Fibroblast of skin of scalp (primary cell): ENCODE data around the gene DHX34.
"Not testable (repeated sequence)": the region's sequence is repeated elsewhere in the genome, so short reads cannot be mapped to it uniquely, and the experiment has no call there.

Experiments used
- DNase-seq: peaks from one replicate; pipeline ENCODE4 v3.0.0-alpha.2; 2013

The DHX34 gene

DNA sequence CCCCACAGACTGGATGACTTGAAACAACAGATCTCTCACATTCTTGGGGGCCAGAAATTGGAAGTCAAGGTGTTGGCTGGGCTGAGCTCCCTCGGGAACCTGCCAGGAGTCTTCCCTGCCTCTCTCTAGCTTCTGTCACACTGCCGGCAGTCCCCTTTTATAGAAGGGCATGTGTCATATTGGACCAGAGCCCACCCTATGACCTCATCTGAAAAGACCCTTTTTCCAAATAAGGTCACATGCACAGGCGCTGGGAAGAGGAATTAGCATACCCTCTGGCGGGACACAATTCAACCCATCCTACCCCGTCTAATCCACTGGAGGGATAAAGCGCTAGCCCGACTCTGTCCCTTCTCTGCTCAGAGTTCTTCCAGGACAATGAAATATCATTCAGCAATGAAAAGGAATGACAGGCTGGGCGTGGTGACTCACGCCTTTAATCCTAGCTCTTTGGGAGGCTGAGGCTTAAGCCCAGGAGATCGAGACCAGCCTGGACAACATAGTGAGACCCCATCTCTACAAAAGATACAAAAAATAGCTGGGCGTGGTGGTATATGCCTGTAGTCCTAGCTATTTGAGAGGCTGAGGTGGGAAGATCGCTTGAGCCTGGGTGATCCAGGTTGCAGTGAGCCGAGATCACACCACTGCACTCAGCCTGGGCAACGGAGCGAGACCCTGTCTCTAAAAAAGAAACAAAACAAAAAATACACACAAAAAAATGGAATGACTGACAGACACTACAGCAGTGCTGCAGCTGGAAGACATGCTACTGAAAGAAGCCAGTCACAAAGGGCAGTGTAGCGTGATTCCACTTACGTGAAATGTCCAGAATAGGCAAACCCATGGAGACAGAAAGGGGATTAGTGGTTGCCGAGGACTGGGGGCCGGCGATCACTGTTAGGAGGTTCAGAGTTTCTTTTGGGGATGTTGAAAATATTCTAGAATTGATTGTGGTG is 41.7 kb downstream of the DHX34 start:
- peak; percentile 34 for DNase-seq

- DNase-seq = peak; percentile 70
Observed at GRCh38 chr19:47391510-47392223, 42.6 kb downstream of the DHX34 start.

- no peak for DNase-seq
Observed at GRCh38 chr19:47398707-47399597, 49.8 kb downstream of the DHX34 start.

DNA sequence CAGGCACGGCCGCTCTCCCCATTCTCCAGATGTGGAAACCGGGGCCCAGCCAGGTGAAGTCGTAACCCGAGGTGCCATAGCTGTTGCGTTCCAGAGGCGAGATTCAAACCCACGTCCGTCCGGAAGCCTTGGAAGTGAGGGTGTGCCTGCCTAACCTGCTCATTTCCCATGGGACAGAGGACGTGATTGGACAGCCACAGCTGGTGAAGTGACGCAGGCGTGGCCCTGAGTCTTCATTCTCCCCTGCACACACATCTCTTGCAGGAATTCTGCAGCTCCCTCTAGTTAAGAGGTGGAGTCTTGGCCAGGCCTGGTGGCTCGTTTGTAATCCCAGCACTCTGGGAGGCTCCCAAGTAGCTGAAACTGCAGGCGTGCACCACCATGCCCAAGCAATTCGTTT is 53.4 kb downstream of the DHX34 start:
- DNase-seq = no peak

DNA sequence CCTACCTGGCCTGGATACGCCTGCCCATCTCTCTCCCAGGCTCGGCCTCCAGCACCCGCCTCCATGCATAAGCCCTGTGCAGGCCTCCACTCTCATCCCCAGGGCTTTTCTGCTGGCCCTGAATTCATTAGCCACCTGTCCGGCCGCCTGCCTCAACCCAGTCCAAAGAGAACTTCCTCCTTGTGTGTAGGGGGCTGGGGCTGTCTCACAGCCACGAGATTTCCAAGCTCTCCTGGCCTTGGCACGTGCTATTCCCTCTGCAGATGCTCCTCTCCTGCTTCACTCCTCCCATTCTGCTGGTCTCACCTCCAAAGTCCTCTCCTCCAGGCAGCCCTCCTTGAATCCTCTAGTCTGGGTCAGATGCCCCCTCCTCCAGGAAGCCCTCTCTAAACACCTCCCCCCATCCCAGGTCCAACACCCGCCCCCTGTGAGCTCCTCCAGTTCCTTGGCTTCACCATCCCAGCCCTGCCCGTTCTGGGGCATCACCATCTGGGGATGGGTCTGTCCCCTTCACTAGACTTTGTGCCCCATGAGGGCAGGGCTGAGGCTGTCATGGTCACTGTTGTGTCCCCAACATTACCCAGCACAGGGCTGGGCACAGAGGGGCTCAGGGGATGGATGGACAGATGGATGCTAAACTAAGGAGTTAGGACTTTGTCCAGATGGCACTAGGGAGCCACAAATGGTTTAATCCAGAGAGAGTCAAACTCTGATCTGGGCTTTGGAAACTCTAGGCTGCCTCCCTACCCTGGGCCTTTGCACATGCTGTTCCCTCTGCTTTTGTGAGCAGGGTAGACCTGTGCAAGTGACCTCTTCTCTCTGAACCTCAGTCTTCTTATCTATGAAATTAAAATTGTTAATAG is 55.5 kb downstream of the DHX34 start:
- no peak for DNase-seq

DNA sequence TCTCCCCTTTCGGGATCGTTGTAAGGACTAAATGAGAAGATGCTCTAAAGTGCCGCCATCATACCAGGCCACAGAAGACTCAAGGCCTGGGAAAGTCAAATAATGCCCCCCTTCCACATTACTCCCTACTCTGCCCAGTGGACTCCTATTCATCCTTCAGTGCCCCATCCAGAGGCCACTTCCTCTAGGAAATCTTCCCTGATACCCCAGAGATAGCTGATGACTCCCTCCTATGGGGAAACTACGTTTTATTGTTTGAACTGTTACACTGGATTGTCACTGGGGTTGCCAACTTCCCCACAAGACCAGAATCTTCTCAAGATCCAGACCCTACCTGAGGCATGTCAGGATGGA is 56.1 kb downstream of the DHX34 start:
- no peak for DNase-seq

DNA sequence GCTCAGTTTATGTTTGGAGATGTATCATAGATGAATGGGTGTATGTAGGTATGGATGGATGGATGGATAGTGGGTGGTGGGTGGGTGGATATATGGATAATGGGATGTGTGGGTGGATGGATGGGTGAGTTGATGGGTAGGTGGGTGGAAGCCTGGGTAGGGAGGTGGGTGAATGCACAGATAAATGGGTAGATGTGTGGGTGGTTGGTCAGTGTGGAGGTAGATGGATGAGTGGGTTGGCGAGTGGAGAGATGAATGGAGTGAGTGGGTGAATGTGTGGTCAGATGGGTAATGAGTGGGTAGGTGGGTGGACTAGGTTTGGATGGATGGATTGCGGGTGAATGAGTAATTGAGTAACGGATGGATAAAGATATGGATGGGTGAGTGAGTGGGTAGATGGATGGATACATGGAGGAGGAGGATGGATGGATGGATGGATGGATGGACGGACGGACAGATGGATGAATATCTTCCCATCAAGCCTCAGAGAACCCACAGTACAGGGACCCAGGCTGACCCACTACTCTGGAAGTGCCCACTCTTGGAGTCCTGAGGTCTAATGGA is 56.8 kb downstream of the DHX34 start:
- no peak for DNase-seq

GRCh38 chr19:47406711-47407416 is 57.7 kb downstream of the DHX34 start:
- no peak for DNase-seq

GRCh38 chr19:47407417-47407774 is 58.3 kb downstream of the DHX34 start:
- DNase-seq = no peak

GRCh38 chr19:47408156-47408938 is 59.2 kb downstream of the DHX34 start:
- no peak for DNase-seq

DNA sequence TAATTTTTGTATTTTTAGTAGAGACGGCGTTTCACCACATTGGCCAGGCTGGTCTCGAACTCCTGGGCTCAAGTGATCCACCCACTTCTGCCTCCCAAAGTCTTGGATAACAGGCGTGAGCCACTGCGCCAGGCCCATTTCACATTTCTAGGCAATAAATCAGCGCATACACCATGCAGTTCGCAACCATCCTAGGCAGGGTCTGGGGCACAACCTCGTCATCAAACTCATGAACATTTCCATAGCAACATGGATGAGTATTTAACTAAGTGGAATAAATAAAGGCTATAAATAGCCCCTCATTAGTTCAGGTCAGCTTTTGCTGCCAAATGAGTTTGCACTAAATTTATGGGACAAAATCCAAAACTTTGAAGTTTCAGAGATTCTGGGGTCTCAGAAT is 62.0 kb downstream of the DHX34 start:
- no peak for DNase-seq

DNA sequence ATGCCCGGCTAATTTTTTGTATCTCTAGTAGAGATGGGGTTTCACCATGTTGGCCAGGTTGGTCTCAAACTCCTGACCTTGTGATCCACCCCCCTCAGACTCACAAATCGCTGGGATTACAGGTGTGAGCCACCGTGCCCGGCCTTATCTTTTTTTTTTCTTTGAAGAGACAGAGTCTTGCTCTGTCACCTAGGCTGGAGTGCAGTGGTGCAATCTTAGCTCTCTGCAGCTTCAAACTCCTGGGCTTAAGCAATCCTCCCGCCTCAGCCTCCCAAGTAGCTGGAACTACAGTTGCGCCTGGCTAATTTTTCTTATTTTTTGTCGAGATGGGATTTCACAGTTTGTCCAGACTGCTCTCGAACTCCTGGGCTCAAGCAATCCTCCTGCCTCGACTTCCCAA is 62.6 kb downstream of the DHX34 start:
- not testable (repeated sequence) for DNase-seq

DNA sequence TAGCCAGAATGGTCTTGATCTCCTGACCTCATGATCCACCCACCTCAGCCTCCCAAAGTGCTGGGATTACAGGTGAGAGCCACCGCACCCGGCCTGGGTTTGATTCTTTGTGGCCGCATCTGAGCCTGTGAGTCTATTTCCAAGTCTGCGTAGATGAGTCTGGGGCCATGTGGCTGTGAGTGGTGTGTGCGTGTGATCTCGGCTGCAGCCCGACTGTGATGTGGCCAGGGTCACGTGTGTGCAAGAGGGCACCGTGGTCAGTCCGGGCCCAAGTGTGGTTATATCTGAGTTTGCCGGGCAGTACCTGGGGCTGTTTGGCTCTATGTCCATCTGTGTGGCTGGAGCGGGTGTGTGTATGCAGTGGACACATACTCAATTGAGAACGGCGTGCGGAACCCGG is 64.8 kb downstream of the DHX34 start:
- no peak for DNase-seq

- DNase-seq = no peak
Observed at GRCh38 chr19:47414469-47414868, 65.4 kb downstream of the DHX34 start.

DNA sequence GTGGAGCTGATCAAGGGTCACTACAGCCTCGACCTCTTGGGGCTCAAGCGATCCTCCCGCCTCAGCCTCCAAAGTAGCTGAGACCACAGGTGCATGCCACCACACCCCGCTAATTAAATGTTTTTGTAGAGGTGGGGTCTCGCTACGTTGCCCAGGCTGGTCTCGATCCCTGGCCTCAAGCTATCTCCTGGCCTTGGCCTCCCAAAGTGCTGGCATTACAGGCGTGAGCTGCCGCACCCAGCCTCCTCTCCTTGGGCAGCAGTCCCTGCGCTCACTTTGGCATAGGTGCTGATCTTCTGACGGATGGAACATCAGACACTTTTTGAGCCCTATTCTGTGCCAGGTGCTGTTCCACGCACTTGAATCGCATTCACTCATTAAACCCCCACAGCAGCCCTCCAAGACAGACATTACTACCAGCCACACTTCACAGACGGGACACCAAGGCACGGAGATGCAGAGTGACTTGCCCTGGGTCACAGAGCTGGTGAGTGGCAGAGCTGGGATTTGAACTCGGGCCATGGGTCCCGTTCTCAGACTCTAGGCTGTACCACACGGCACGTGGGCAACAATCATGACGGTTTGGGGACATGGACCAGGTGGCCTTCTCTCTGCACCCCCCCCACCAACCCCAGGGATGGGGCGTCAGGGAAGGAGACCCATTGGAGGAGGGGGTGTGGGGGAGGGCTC is 67.0 kb downstream of the DHX34 start:
- no peak for DNase-seq

GRCh38 chr19:47416643-47416985 is 67.5 kb downstream of the DHX34 start:
- no peak for DNase-seq

- DNase-seq = no peak
Observed at GRCh38 chr19:47417107-47417745, 68.1 kb downstream of the DHX34 start.

DNA sequence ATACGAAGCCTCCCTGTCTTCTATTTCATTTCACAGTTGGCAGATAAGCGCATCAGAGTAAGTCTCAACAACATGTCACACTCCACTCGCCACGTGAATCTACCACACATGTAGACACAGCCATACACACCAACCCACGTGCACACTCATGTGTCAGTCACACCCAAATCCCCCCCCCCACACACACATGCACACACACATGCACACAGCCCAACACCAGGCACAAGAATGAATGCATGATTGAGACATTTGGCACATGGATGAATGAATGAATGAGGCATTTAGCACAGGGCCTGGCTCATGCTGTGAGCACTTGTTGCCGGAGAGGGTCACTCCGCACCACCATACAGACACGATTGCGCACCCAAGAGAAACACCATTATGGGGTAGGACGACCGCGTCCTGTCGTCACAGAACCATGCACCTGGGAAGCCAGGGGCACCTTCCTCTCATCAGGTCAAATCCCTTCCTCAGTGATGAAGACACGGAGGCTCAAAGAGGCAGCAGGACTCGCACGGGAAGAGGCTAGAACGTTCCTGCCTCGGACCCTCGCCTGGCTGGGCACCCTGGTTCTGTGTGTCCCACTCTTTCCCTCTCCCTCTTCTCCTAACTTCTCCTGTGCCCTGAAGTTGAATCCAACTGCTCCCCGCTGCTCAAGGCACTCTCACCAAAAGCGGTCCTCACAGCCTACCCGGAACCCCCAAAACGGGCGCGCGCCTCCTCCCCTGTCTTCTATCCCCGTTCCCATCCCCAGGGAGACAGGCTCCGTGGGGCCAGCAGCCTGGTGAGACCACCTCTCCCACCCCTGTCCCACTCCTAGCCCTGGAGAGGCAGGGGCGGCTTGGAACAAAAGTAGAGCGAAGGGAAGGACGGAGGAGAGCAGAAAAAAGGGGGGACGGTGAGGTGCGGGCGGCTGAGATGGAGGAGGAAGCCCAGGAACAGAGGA is 68.9 kb downstream of the DHX34 start:
- DNase-seq = no peak
